CD14-positive monocyte (primary cell): ENCODE data around the gene GYG1. TPM values are rescaled to one million over a fixed set of nuclear protein-coding genes. Genes with fewer than 3 reads are reported as not detected.

ENCODE experiments used
- DNase-seq, 3 donors: peaks; one replicate each; pipeline ENCODE4 v3.0.0-alpha.2; 2011 to 2022
- H2AFZ ChIP-seq: 2 replicates; pipeline ENCODE4 v1.6.0; 2012; ENCODE audit warnings: mild to moderate bottlenecking, low read depth, low read length, inconsistent platforms; ENCODE audit not compliant: insufficient read depth, poor library complexity, severe bottlenecking
- H3K27ac ChIP-seq, 2 donors: 1 replicate in 1 of 2; 2 replicates in 1 of 2; pipeline ENCODE4 v1.5.1; 2012 to 2013; ENCODE audit warnings: low read length in 2 of 2, control low read depth in 1 of 2, inconsistent platforms in 1 of 2, low read depth in 1 of 2, mild to moderate bottlenecking in 1 of 2
- H3K27me3 ChIP-seq, 2 donors: one replicate each; pipeline versions ENCODE4 v1.6.0 to v1.6.1; 2011 to 2013; ENCODE audit warnings: low read length in 2 of 2; ENCODE audit not compliant: control insufficient read depth in 2 of 2, insufficient read depth in 2 of 2
- H3K36me3 ChIP-seq, 2 donors: replicated peaks in 1 of 2; 1 replicate in 1 of 2; 2 replicates in 1 of 2; pipeline versions ENCODE4 v1.5.1 to v1.6.1; 2012 to 2013; ENCODE audit warnings: low read length in 2 of 2, control low read depth in 1 of 2, inconsistent platforms in 1 of 2, mild to moderate bottlenecking in 1 of 2; ENCODE audit not compliant: insufficient read depth in 2 of 2, control insufficient read depth in 1 of 2
- H3K4me1 ChIP-seq, 2 donors: 1 replicate in 1 of 2; 2 replicates in 1 of 2; pipeline versions ENCODE4 v1.5.1 to v1.6.1; 2012 to 2013; ENCODE audit warnings: low read length in 2 of 2, control low read depth in 1 of 2, inconsistent platforms in 1 of 2, mild to moderate bottlenecking in 1 of 2, moderate library complexity in 1 of 2; ENCODE audit not compliant: insufficient read depth in 2 of 2, control insufficient read depth in 1 of 2
- H3K4me2 ChIP-seq: replicated peaks from 2 replicates; pipeline ENCODE3; 2012; ENCODE audit warnings: low read length, moderate library complexity, mild to moderate bottlenecking; ENCODE audit not compliant: poor library complexity, severe bottlenecking; ENCODE audit errors: extremely low read depth
- H3K4me3 ChIP-seq, 3 experiments: fragments of 200-600 bp in 1 of 3; sonication (generic) in 1 of 3; replicated peaks in 1 of 3; 1 replicate in 2 of 3; 2 replicates in 1 of 3; pipeline ENCODE4 v1.5.1; 2011 to 2013; ENCODE audit warnings: low read length in 3 of 3, mild to moderate bottlenecking in 3 of 3, control low read depth in 2 of 3, low read depth in 2 of 3, inconsistent platforms in 1 of 3, moderate library complexity in 1 of 3
- H3K79me2 ChIP-seq: 2 replicates; pipeline ENCODE4 v1.6.0; 2012; ENCODE audit warnings: mild to moderate bottlenecking, control low read depth, inconsistent platforms, low read length, moderate library complexity; ENCODE audit not compliant: insufficient read depth
- H3K9ac ChIP-seq: 2 replicates; pipeline ENCODE4 v1.6.0; 2017; ENCODE audit warnings: low read length, mild to moderate bottlenecking; ENCODE audit not compliant: insufficient read depth, poor library complexity, severe bottlenecking
- H3K9me3 ChIP-seq, 2 donors: replicated peaks in 1 of 2; 1 replicate in 1 of 2; 2 replicates in 1 of 2; pipeline versions ENCODE4 v1.5.1 to v1.6.1; 2012 to 2013; ENCODE audit warnings: low read length in 2 of 2, control low read depth in 1 of 2; ENCODE audit not compliant: control insufficient read depth in 1 of 2, insufficient read depth in 1 of 2
- H4K20me1 ChIP-seq: 2 replicates; pipeline ENCODE4 v1.6.0; 2012; ENCODE audit warnings: mild to moderate bottlenecking, low read length, control low read depth, moderate library complexity; ENCODE audit not compliant: insufficient read depth
- H3K27ac Mint-ChIP-seq, 7 donors: one replicate each; pipeline ENCODE4 v1.8.0; 2020; ENCODE audit warnings: mild to moderate bottlenecking in 7 of 7, mixed read lengths in 7 of 7, moderate library complexity in 6 of 7, inconsistent platforms in 2 of 7
- H3K27me3 Mint-ChIP-seq, 3 donors: one replicate each; pipeline ENCODE4 v1.8.0; 2021 to 2022; ENCODE audit warnings: low read depth in 3 of 3, mild to moderate bottlenecking in 3 of 3, mixed read lengths in 3 of 3, moderate library complexity in 3 of 3, inconsistent platforms in 1 of 3
- H3K36me3 Mint-ChIP-seq, 2 donors: one replicate each; pipeline ENCODE4 v1.8.0; 2020; ENCODE audit warnings: mixed read lengths in 2 of 2, inconsistent platforms in 1 of 2, mild to moderate bottlenecking in 1 of 2
- H3K4me1 Mint-ChIP-seq: one replicate; pipeline ENCODE4 v1.8.0; 2020; ENCODE audit warnings: mild to moderate bottlenecking, mixed read lengths
- H3K4me3 Mint-ChIP-seq, 2 donors: one replicate each; pipeline ENCODE4 v1.8.0; 2020; ENCODE audit warnings: mild to moderate bottlenecking in 2 of 2, mixed read lengths in 2 of 2, moderate library complexity in 1 of 2
- H3K9me3 Mint-ChIP-seq, 7 donors: one replicate each; pipeline ENCODE4 v1.8.0; 2020 to 2022; ENCODE audit warnings: mixed read lengths in 7 of 7, mild to moderate bottlenecking in 6 of 7, moderate library complexity in 6 of 7, inconsistent platforms in 2 of 7
- WGBS: methylation state at CpG from one replicate; pipeline ENCODE4 v1.1.5; 2013; ENCODE audit warnings: missing lambda C conversion rate; ENCODE audit not compliant: insufficient coverage; 5-methylcytosine and 5-hydroxymethylcytosine counted together
- intact Hi-C, 2 donors: fragments of 100-400 bp; cut with micrococcal nuclease; formaldehyde crosslinking; loops; one replicate each; pipeline versions ENCODE4 v1.15.0 to v1.15.1; 2023
- polyA plus RNA-seq, 3 donors: library from polyadenylated mRNA; depleted of rRNA in 1 of 3; unstranded in 2 of 3; stranded (reverse) in 1 of 3; fragments of 300-500 nt in 2 of 3; fragments of >200 nt in 1 of 3; fragmentation: Illumina TruSeq in 2 of 3; gene quantifications; 1 replicate in 2 of 3; 2 replicates in 1 of 3; pipeline ENCODE4 v1.2.3, GENCODE V29; 2012 to 2021
- TF ChIP-seq, protein P1 (sequence below): fragments of 200-600 bp; IDR thresholded peaks from one replicate; pipeline ENCODE4 v1.8.0; 2022; ENCODE audit warnings: antibody characterized with exemption, mild to moderate bottlenecking

GYG1 gene
- polyA plus RNA-seq, 3 donors, result 50.6 to 122 (median 121) TPM

DNA sequence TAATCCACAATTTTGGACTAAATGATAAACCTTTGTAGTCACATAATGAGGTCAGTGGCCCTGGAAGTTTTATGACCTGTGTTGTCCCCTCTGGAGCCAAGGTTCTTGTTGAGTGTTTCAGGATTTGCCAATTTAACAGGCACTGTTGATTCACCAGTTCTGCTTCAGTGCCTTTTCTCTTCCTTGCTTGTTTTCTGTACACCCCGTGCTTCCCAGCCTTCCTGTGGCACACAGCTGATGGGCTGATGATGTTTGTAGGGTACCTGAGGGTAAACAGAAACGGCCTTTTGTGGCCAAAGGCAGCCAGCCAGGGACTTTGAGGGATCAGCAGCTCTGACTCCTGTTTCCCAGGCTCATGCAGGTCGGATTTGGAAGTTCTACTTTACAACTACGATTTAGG is 13.3 kb downstream of the GYG1 start:
- H2AFZ ChIP-seq, result no peak overlapping the region
- H3K9me3 Mint-ChIP-seq, result no peaks in the 10 kb centered on the region

DNA sequence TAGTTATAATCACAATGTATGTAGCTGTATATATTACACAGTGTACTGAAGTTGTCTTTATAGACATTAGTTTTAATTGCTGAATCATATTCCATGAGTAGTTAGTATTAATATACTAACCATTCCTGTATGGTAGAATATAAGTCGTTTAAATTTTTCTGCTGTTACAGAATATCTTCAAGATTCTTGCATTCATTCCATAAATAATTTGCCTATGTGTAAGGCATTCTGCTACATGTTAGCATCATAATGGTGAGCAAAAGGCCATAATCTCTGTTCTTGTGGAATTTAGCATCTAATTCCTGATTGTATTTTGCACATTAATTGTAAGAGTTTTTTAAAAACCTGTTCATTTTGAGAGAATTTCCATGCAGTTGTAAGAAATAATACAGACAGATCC is 14.1 kb downstream of the GYG1 start:
- Histone ChIP-seq H3K9ac (no peak overlapping the region), H3K4me3 (no peak overlapping the region), H3K27me3 (no peaks in the 10 kb centered on the region), H3K27ac (no peak overlapping the region), H3K9me3 (no peaks in the 10 kb centered on the region), H4K20me1 (peaks cover 49% of the 10 kb centered on the region), H3K79me2 (peaks cover 17% of the 10 kb centered on the region), H3K4me1 (peaks cover 0 to 5% of the 10 kb centered on the region in 2 donors), H2AFZ (no peak overlapping the region), H3K4me2 (no peak overlapping the region), H3K36me3 (peaks cover 76 to 86% of the 10 kb centered on the region in 2 donors)
- Mint-ChIP-seq H3K27me3 (no peaks in the 10 kb centered on the region), H3K36me3 (peaks cover 64 to 80% of the 10 kb centered on the region in 2 donors), H3K4me3 (no peak overlapping the region), H3K9me3 (no peaks in the 10 kb centered on the region), H3K4me1 (peaks cover 9% of the 10 kb centered on the region), H3K27ac (peak overlapping the region in 1 of 7 donors; percentile 13)
- intact Hi-C loops, result no loop called here
- no peak for DNase-seq
- WGBS, result no CpG with 5 or more reads among the region's 1 CpG
- TF ChIP-seq, protein P1, sequence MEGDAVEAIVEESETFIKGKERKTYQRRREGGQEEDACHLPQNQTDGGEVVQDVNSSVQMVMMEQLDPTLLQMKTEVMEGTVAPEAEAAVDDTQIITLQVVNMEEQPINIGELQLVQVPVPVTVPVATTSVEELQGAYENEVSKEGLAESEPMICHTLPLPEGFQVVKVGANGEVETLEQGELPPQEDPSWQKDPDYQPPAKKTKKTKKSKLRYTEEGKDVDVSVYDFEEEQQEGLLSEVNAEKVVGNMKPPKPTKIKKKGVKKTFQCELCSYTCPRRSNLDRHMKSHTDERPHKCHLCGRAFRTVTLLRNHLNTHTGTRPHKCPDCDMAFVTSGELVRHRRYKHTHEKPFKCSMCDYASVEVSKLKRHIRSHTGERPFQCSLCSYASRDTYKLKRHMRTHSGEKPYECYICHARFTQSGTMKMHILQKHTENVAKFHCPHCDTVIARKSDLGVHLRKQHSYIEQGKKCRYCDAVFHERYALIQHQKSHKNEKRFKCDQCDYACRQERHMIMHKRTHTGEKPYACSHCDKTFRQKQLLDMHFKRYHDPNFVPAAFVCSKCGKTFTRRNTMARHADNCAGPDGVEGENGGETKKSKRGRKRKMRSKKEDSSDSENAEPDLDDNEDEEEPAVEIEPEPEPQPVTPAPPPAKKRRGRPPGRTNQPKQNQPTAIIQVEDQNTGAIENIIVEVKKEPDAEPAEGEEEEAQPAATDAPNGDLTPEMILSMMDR, result no peak

More for the DNA sequence above, 13.3 kb downstream of the GYG1 start:
- 92% methylated on average over 2 of the region's 4 CpGs for WGBS
- no peak for DNase-seq
- no peak overlapping the region for H3K9ac ChIP-seq
- peak overlapping the region in 3 of 7 donors; percentile 6 to 77 (median 60) for H3K27ac Mint-ChIP-seq
- no peaks in the 10 kb centered on the region for H3K27me3 ChIP-seq
- no peak overlapping the region for H3K4me3 Mint-ChIP-seq
- peaks cover 8 to 13% of the 10 kb centered on the region in 2 donors for H3K4me1 ChIP-seq
- H3K4me3 ChIP-seq, result no peak overlapping the region
- TF ChIP-seq, protein P1, result no peak
- peaks cover 17% of the 10 kb centered on the region for H3K79me2 ChIP-seq
- H3K27me3 Mint-ChIP-seq, result no peaks in the 10 kb centered on the region
- H3K4me1 Mint-ChIP-seq, result peaks cover 17% of the 10 kb centered on the region
- no peak overlapping the region for H3K4me2 ChIP-seq
- peaks cover 63 to 72% of the 10 kb centered on the region in 2 donors for H3K36me3 Mint-ChIP-seq
- H3K9me3 ChIP-seq, result no peaks in the 10 kb centered on the region
- peaks cover 57% of the 10 kb centered on the region for H4K20me1 ChIP-seq
- peaks cover 69 to 78% of the 10 kb centered on the region in 2 donors for H3K36me3 ChIP-seq
- peak overlapping the region in 1 of 2 donors; percentile 48 for H3K27ac ChIP-seq
- intact Hi-C loops, result no loop called here
